GM12878 (cell line): ENCODE results near the gene VAT1. TPM values are rescaled to one million over a fixed set of nuclear protein-coding genes. Genes with fewer than 3 reads are reported as not detected.

Experiments used
- E2F8 ChIP-seq: fragments of 450-650 bp; IDR thresholded peaks from 2 replicates; pipeline ENCODE4 v1.6.1; 2018; ENCODE audit warnings: mild to moderate bottlenecking, low read depth, moderate library complexity; ENCODE audit not compliant: partially characterized antibody
- IRF5 ChIP-seq: fragments of 450-650 bp; IDR thresholded peaks from 2 replicates; pipeline ENCODE4 v1.6.1; 2017; ENCODE audit warnings: borderline replicate concordance
- KAT2A ChIP-seq: conservative IDR thresholded peaks from 2 replicates; pipeline ENCODE4 v1.6.1; 2011; ENCODE audit warnings: low read depth, low read length; ENCODE audit not compliant: control insufficient read depth
- MAX ChIP-seq: IDR thresholded peaks from 2 replicates; pipeline ENCODE4 v1.6.1; 2012; ENCODE audit warnings: low read depth, low read length, improper control_type of control experiment
- MLLT1 ChIP-seq: fragments of 450-650 bp; IDR thresholded peaks from 2 replicates; pipeline ENCODE4 v1.6.1; 2016; ENCODE audit warnings: mild to moderate bottlenecking
- MYB ChIP-seq: fragments of 150-350 bp; IDR thresholded peaks from 2 replicates; pipeline ENCODE4 v1.6.1; 2014; ENCODE audit warnings: mild to moderate bottlenecking, low read depth, low read length, borderline replicate concordance
- NKRF ChIP-seq: fragments of 450-650 bp; conservative IDR thresholded peaks from 2 replicates; pipeline ENCODE4 v1.6.1; 2017; ENCODE audit warnings: mild to moderate bottlenecking, moderate library complexity
- PKNOX1 ChIP-seq: fragments of 450-650 bp; IDR thresholded peaks from 2 replicates; pipeline ENCODE4 v1.6.1; 2016; ENCODE audit warnings: mild to moderate bottlenecking
- PRDM15 ChIP-seq: fragments of 450-650 bp; formaldehyde crosslinking; IDR thresholded peaks from 2 replicates; pipeline ENCODE4 v1.4.0; 2020; ENCODE audit warnings: mild to moderate bottlenecking, moderate library complexity
- USF1 ChIP-seq: IDR thresholded peaks from 2 replicates; pipeline ENCODE4 v1.6.1; 2011; ENCODE audit warnings: borderline replicate concordance, low read depth, mild to moderate bottlenecking, moderate library complexity, mixed read lengths, low read length; ENCODE audit not compliant: insufficient read depth; ENCODE audit errors: extremely low read length
- YY1 ChIP-seq: IDR thresholded peaks from 2 replicates; pipeline ENCODE4 v1.6.1; 2011; ENCODE audit warnings: low read depth, mild to moderate bottlenecking, low read length
- polyA plus RNA-seq, 11 experiments: library from polyadenylated mRNA; depleted of rRNA in 4 of 11; unstranded in 6 of 11; stranded (reverse) in 5 of 11; fragments of >200 nt; fragmentation: Nextera tagmentation in 4 of 11; fragmentation: Illumina TruSeq in 1 of 11; extraction: Ambion mirVana in 4 of 11; extraction: Trizol in 1 of 11; gene quantifications; 1 replicate in 1 of 11; 2 replicates in 10 of 11; pipeline versions ENCODE4 v1.2.1 to v1.2.3, GENCODE V29; 2011 to 2016; ENCODE audit warnings: inconsistent platforms in 2 of 11, missing spikeins in 2 of 11, low read depth in 1 of 11
- total RNA-seq, 4 experiments: library from RNA; depleted of rRNA in 3 of 4; stranded (reverse); fragments of >200 nt in 3 of 4; fragmentation: Illumina TruSeq in 1 of 4; extraction: Trizol in 1 of 4; gene quantifications; 2 replicates each; pipeline versions ENCODE4 v1.2.1 to v1.2.3, GENCODE V29; 2013 to 2021

Gene VAT1
- total and polyA plus RNA-seq, 10 of the 15 experiments (the other 5 are each of a cell fraction or from before 2014, with no cell fraction given) = 5.0 to 19.8 (median 8.2) TPM

- TF ChIP-seq NKRF (peak; percentile 92; the same call in 1 of the 2 replicates), PKNOX1 (peak; percentile 61; the same call in 1 of the 2 replicates), YY1 (peak; percentile 88), PRDM15 (CRISPR knock-in tag) (no peak), MYB (0 out of 2 replicates have a peak, but pooled peaks have one; percentile 32), E2F8 (peak; percentile 94), KAT2A (no peak; the same call in 1 of the 2 replicates), MLLT1 (peak; percentile 92), MAX (peak; percentile 96), USF1 (peak; percentile 53), IRF5 (no peak)
Measured at GRCh38 chr17:42997984-42998938, 23.9 kb downstream of the VAT1 start, which contains the start of gene RPL27 (continued).
